ENCODE data around the gene ASCC2. TPM values are rescaled to one million over a fixed set of nuclear protein-coding genes. Genes with fewer than 3 reads are reported as not detected.
"Not testable (repeated sequence)": the region's sequence is repeated elsewhere in the genome, so short reads cannot be mapped to it uniquely, and the experiment has no call there.

Gene ASCC2
- total RNA-seq, 1 donor = 33.6 TPM

DNA sequence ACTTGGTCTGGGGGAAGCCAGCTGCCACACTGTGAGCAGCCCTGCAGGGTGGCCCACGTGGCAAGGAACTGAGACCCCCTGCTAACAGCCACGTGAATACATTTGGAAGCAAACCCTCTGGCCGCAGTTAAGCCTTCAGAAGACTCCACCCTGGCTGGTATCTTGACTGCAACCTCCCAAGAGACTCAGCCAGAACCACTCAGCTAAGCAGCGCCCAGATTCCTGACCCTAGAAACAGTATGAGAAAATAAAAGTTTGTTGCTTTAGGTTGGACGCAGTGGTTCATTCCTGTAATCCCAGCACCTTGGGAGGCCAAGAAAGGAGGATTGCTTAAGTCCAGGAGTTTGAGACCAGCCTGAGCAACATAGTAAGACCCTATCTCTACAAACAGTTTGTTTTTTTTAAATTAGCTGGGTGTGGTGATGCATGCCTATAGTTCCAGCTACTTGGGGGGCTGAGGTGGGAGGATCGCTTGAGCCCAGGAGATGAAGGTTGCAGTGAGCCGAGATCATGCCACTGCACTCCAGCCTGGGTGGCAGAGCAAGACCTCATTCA is 79.9 kb downstream of the ASCC2 start:
- peak; percentile 77 for DNase-seq (ENCODE audit: low read depth)
- H3K4me3 ChIP-seq (ENCODE audit: low read depth, low read length) = no peak overlapping the region

DNA sequence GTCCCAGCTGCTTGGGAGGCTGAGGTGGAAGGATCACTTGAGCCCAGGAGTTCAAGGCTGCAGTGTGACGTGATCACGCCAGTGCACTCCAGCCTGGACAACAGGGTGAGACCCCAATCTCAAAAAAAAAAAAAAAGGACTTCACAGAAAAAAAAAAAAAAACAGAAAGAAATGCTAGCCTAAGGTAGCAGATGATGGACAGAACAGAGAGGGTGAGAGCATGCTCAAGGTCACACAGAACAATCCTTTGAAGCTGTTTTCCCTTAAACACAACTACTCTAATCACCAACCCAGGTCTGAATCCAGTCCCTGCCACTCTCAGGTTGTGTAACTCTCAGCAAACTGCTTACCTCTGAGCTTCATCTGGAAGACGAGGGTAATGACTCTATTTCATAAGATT is 81.0 kb downstream of the ASCC2 start:
- no peak overlapping the region for H3K4me3 ChIP-seq (ENCODE audit: low read depth, low read length)
- DNase-seq (ENCODE audit: low read depth) = no peak
- TF ChIP-seq, protein P1, sequence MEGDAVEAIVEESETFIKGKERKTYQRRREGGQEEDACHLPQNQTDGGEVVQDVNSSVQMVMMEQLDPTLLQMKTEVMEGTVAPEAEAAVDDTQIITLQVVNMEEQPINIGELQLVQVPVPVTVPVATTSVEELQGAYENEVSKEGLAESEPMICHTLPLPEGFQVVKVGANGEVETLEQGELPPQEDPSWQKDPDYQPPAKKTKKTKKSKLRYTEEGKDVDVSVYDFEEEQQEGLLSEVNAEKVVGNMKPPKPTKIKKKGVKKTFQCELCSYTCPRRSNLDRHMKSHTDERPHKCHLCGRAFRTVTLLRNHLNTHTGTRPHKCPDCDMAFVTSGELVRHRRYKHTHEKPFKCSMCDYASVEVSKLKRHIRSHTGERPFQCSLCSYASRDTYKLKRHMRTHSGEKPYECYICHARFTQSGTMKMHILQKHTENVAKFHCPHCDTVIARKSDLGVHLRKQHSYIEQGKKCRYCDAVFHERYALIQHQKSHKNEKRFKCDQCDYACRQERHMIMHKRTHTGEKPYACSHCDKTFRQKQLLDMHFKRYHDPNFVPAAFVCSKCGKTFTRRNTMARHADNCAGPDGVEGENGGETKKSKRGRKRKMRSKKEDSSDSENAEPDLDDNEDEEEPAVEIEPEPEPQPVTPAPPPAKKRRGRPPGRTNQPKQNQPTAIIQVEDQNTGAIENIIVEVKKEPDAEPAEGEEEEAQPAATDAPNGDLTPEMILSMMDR (IDR thresholded peaks at IDR 0.05; ENCODE audit: insufficient read depth, low read length) = no peak

More for the DNA sequence above, 79.9 kb downstream of the ASCC2 start:
- TF ChIP-seq, protein P1 (IDR thresholded peaks at IDR 0.05; ENCODE audit: insufficient read depth, low read length) = no peak

DNA sequence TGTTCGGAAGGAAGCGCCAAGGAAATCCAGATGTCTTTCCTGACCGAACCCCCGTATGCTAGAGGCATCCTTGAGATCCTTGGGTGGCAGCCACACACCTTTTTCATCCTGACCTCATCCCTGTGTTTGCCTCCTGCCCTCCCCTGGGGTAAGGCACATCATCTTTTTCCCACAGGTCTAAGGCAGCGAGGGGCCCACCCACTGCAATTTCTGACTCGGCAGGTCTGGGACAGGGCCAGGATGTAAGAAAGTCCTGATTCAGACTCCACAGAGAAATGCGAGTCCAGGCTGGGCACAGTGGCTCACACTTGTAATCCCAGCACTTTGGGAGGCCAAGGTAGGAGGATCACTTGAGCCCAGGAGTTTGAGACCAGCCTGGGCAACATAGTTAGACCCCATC is 81.7 kb downstream of the ASCC2 start:
- DNase-seq (ENCODE audit: low read depth) = no peak
- TF ChIP-seq, protein P1 (IDR thresholded peaks at IDR 0.05; ENCODE audit: insufficient read depth, low read length) = no peak

DNA sequence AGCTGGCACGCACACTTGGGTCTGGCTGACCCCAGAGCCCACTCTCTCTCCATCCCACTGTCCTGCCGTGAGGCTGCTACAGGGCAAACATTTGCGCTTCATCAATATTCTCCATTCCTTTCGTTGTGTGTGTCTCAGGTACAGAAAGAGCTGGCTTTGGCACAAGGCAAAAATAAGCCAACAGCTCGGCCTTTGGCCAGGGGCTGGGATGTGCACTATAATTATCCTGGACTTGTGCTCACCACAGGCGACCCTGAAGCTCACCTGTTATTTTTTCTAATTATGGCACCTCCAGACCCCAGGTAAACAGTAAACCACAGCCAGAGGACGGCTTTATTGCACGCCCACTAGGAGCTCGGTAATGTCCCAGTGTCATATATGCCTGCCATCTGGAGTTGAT is 82.2 kb downstream of the ASCC2 start:
- DNase-seq (ENCODE audit: low read depth) = no peak
- H3K4me3 ChIP-seq (ENCODE audit: low read depth, low read length) = no peak overlapping the region
- TF ChIP-seq, protein P1 (IDR thresholded peaks at IDR 0.05; ENCODE audit: insufficient read depth, low read length) = no peak

More for the DNA sequence above, 81.7 kb downstream of the ASCC2 start:
- no peak overlapping the region for H3K4me3 ChIP-seq (ENCODE audit: low read depth, low read length)

DNA sequence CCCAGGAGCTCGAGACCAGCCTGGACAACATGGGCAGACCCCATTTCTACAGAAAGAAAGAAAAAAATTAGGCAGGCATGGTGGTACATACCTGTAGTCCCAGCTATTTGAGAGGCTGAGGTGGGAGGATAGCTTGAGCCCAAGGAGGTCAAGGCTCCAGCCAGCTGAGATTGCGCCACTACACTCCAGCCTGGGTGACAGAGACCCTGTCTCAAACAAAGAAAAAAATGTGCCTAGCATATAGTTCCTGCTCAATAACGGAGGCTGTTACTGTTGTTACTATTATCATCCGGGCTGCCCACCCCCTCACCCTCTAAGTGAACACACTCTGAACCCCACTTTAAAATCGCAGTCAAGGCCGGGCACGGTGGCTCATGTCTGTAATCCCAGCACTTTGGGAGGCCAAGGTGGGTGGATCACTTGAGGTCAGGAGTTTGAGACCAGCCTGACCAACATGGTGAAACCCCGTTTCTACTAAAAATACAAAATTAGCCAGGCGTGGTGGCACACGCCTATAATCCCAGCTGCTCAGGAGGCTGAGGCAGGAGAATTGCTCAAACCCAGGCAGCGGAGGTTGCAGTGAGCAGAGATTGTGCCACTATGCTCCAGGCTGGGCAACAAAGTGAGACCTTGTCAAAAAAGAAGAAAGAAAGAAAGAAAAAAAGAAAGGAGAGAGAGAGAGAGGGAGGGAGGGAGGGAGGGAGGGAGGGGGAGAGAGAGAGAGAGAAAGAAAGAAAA is 83.2 kb downstream of the ASCC2 start:
- not testable (repeated sequence) for DNase-seq (ENCODE audit: low read depth); H3K4me3 ChIP-seq (ENCODE audit: low read depth, low read length)

DNA sequence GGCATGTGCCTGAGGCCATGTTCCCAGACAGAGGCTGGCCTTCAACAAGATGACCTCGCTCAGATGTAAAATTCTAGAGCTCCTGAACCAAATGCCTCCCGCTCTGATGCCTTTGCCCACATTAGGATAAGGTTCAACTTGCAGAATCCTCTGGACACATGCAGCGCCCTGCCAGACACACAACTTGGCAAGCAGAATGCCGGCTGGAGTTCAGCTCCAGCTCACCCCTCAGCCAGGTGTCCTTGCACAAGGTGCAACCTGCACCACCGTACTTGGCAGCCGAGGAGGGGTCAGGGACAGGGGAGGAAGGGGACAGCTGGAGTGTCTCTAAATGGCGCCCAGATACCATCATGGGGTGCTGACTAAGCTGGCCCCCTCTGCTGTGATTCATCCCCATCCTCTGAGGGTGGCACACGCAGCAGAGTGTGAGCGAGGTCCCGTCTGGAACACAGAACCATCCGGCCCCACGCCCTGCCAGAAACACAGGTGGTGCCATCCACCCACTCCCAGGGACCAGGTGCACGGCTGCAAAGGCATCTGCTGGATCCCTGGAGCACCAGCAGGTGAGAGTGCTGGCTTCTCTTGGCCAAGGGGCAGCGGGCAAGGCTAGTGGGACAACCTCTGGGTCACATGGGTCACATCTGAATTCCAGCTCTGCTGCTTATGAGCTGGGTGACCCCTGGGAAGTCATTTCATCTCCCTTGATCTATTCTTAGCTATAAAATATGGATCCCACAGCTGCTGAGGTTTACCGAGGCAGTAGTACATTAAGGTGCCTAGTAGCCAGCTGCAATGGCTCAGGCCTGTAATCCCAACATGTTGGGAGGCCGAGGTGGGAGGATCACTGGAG is 84.0 kb downstream of the ASCC2 start:
- no peak overlapping the region for H3K4me3 ChIP-seq (ENCODE audit: low read depth, low read length)
- TF ChIP-seq, protein P1 (IDR thresholded peaks at IDR 0.05; ENCODE audit: insufficient read depth, low read length) = no peak
- DNase-seq (ENCODE audit: low read depth) = no peak

DNA sequence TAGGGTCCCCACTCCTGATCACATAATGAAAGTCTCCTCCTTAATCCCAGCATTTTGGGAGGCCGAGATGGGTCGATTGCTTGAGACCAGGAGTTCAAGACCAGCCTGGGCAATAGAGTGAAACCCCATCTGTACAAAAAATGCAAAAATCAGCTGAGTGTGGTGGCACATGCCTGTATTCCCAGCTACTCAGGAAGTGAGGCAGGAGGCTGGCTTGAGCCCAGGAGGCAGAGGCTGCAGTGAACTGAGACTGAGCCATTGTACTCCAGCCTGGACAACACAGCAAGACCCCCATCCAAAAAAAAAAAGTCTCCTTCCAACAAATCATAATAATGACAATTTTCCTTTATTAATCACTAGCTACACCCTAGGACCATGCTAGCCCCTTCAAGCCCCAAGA is 86.4 kb downstream of the ASCC2 start:
- TF ChIP-seq, protein P1 (IDR thresholded peaks at IDR 0.05; ENCODE audit: insufficient read depth, low read length) = no peak
- no peak for DNase-seq (ENCODE audit: low read depth)
- H3K4me3 ChIP-seq (ENCODE audit: low read depth, low read length) = no peak overlapping the region
